GM19328 (cell line): ENCODE results near the gene YY2.
"Not testable (repeated sequence)": the region's sequence is repeated elsewhere in the genome, so short reads cannot be mapped to it uniquely, and the experiment has no call there.

Experiments used
- ATAC-seq: cut with Tn5 transposase; IDR thresholded peaks from one replicate; pipeline ENCODE4 v1.9.1; 2021; ENCODE audit warnings: mild to moderate bottlenecking, moderate library complexity; ENCODE audit not compliant: unreplicated experiment

Gene YY2

GRCh38 chrX:21855937-21856415 lies at the start of gene YY2:
Gene YY2 (plus strand): TSS chrX:21855987. CDS start chrX:21856485, 498 bp downstream.
- ATAC-seq = no peak

GRCh38 chrX:21806691-21807090 lies 49.1 kb upstream of the YY2 start:
- ATAC-seq = no peak

- no peak for ATAC-seq
These were observed 44.0 kb upstream of the YY2 start for GRCh38 chrX:21811832-21812231.

DNA sequence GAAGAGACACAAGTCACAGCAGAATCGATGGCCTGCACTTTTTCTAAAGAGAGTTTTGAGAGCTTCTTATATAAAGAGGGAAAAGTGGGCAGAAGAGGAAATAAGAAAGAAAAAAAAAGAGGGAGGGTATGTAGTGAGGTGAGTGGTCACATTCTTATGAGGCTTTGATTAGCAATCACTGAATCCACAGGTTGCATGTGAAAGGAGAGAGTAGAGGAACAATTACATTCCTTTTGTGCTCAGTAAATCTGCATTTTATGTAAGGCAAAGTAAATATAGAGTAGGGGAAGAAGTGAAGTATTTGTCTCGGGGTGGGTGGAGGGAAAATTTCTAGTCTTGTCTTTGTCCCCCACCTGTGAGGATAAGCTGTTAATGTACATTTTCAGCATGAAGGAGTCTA lies 43.2 kb upstream of the YY2 start:
- no peak for ATAC-seq

GRCh38 chrX:21813612-21814368 lies 42.0 kb upstream of the YY2 start:
- ATAC-seq = no peak

- ATAC-seq = no peak
These were observed 39.7 kb upstream of the YY2 start for GRCh38 chrX:21816136-21816535.

DNA sequence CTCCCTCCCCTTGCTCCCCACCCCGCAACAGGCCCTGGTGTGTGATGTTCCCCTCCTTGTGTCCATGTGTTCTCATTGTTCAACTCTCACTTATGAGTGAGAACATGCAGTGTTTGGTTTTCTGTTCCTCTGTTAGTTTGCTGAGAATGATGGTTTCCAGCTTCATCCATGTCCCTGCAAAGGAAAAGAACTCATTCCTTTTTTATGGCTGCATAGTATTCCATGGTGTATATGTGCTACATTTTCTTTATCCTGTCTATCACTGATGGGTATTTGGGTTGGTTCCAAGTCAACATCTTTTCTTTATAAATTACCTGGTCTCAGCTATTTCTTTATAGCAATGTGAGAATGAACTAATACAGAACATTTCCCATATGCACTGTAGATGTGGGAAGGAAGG lies 35.6 kb upstream of the YY2 start:
- not testable (repeated sequence) for ATAC-seq

DNA sequence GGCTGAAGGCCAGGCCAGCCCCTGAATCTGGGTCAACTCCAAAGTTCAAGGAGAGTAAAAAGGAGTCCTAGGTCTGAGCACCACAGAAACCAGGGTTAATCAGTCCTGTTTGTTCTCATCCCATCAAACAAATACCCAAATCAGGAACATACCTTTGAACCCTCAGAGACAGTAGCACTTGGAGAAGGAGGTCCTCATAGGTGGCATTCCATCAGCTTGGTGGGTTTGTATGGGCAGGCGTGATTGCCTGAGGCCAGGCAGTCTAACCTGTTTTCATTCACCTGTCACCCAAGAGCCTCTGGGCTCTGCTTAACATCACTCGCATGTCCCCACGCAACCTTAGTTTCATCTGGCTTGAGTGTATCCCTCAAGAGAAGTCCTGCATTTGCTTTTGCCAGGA lies 33.9 kb upstream of the YY2 start:
- ATAC-seq = no peak

GRCh38 chrX:21831496-21831895 lies 24.3 kb upstream of the YY2 start:
- no peak for ATAC-seq

DNA sequence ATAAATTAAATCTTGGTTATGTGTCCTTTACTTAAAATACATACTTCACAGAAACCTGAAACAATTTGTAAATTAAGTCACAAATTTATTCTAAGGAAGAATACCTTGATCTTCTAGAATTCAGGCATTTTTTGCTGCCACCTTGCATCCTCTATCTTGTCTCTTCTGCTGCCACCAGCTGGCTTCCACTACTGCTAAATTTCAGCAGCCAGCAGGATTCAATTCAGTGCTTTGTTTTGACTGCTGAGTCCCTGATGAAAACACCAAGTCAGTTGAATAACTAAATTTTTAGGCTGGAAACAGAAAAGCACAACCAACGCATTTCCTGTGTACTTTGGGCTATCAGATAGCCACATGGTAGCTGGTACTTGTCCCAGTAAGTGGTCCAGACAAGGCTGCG lies 18.7 kb upstream of the YY2 start:
- no peak for ATAC-seq

DNA sequence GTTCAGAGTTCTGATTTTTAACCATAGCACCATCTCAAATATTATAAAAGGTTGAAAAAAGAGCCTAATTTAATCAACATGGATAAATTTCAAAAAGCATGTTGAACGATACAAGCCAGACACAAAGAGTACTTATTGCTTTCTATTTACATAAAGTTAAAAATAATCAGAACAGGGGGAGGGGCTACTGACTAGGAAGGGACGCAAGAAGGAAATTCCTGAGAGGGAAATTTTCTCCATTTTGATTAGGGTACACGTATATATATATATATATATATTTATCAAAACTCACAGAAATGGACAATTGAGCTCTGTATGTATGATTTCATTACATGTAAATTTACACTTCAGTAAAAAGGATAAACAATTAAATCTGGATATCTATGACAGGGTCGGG lies 16.9 kb upstream of the YY2 start:
- ATAC-seq = no peak

- peak; percentile 79 for ATAC-seq
These were observed 16.2 kb upstream of the YY2 start, which contains the start of gene MBTPS2 for GRCh38 chrX:21839334-21840192. Gene MBTPS2 (plus strand): TSS chrX:21839617. CDS start chrX:21839735, 118 bp downstream.

DNA sequence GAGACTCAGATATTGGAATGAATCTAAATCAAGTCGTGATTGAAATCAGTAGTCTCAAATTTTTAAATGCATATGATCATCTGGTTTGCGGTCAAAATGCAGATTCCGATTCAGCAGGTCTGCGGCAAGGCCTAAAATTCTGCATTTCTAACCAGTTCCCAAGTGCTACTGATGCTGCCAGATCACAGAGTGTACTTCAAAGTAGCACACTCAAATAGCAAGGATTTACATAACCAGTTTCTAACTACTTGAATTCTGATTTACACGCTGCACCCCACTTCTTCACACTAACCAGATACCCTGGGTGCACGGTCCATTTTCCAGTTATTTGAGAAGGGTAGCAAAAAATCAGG lies 15.6 kb upstream of the YY2 start:
- no peak for ATAC-seq

DNA sequence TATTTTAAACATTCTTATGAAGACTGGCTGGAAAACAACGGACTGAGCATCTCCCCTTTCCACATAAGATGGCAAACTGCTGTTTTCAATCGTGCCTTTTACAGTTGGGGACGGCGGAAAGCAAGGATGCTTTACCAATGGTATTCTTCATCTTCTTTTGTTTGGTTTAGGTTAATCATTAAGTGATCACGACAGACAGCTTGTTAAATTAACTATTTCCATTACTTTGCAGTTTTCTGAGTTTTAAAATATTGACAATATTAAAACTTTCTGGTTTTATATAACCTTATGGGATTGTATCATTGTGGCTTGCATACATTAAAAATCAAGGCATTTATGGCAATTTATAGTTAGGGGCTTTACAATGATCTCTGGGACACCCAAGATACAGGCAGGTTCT lies 12.6 kb upstream of the YY2 start:
- no peak for ATAC-seq

DNA sequence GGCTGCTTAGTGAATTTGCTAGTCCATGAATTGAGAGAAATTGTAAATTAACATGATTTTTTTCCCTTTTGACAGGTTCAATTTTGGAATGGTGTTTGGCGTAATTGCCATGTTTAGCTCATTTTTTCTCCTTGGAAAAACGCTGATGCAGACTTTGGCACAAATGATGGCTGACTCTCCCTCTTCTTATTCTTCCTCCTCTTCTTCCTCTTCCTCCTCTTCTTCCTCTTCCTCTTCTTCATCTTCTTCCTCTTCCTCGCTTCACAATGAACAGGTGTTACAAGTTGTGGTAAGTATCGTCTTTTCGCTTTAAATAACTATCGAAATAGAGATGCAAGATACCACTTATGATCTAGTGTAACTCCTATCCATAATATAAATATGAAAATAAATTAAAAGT lies 10.7 kb upstream of the YY2 start:
- ATAC-seq = no peak

DNA sequence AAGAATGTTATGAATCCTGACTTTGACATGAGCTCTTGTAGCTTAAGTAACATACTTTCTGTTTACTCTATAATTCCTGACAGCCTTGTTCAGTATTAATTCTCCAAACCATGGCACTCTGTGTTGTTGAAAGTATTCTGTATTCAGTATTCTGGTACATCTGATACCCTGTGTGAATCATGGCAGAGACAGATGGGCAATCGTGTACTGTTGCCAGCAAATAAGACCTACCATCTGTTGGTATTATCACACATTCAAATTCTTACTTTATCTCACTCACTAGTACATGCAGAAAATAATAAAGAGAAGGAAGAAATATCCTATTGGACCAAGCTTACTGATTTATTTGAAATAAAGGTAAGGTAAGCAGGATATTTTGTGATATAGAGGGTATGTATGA lies 8.4 kb upstream of the YY2 start:
- no peak for ATAC-seq

DNA sequence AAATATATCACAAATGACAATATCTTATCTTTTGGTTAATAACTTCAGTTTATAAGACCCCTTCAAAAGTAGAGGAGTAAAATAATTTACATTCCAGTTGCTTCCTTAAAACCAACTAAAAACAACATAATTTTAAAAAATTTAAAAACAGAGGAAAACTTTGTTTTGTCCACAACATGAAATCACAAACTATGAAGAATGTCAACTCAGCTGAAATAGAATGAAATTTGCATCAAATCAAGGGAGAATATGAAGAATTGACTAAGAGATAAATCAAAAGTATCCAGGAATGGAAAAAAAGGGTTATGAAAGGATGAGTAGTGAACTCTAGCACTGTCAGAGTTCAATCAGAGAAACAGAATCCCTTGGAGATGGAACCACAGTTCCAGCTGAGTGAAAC lies 2.2 kb upstream of the YY2 start:
- no peak for ATAC-seq

GRCh38 chrX:21856504-21856903 lies 717 bp downstream of the YY2 start:
- ATAC-seq = no peak

DNA sequence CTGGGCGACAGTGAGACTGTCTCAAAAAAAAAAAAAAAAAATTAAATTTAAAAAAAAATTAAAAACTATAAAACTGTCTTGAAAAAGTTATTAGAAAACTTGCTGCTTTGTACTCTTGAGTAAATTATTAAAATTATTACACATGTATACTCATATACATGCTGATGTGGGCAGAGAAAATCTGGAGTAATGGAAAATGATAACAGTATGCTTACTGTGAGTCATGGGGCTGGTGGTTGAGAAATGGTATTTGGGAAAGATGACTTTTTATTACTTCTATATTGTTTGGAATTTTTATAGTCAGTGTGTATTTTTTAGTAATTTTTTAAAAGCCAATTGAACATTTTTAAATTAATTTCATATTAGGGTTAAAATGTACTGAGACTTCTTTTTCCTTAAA lies 7.5 kb downstream of the YY2 start:
- no peak for ATAC-seq

- no peak for ATAC-seq
These were observed 9.6 kb downstream of the YY2 start for GRCh38 chrX:21865436-21865835.

DNA sequence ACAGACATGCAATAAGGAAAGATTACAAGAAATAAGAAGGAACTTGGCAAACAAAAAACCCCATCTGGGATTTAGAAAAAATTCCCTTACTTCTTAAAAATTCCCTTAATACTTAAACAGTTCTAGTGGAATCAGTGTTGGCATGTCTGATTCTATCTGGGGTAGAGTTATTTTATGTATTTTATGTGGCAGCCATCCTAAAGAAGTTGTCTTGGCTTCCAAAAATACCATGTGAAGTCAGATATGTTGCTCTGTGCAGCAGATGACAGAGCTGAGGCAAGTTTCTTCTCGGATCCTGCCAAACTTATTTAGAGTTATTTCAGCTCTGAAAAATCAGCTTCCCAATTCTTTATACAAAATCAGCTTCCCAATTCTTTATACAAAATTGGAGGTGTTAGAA lies 14.7 kb downstream of the YY2 start:
- ATAC-seq = no peak
